ENCODE data around the gene LRRC4B. TPM values are rescaled to one million over a fixed set of nuclear protein-coding genes. Genes with fewer than 3 reads are reported as not detected.

LRRC4B gene
- total and polyA plus RNA-seq, 3 donors from 2014 or later: 2.8 to 10.1 (median 5.7) TPM

DNA sequence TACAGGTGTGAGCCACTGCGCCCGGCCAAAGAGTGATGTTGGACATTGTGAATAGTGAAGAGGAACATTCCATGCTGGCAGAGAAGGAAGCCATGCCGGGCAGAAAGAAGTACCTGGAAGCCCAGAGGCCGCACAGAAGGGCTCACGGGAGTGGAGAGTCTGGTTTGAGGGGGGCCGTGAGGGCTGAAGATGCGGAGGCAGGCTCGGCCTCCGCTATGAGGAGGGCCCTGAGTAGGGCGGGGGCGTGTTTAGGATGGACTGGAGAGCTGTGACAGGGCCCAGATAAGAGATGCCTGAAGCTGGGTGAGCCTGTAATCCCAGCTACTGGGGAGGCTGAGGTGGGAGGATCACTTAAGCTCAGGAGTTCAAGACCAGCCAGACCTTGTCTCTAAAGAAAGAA, 58.9 kb downstream of the LRRC4B start:
- WGBS, 2 donors: 83 to 91% methylated on average over 11 of the region's 11 CpGs
- intact Hi-C loops (cut with DNase I; ENCODE audit: low total_unique reads): no loop called here
- peaks cover 20% of the 10 kb centered on the region for H3K4me1 ChIP-seq
- H3K36me3 ChIP-seq (ENCODE audit: low read depth, missing control alignments): no peaks in the 10 kb centered on the region
- no peaks in the 10 kb centered on the region for H3K27me3 ChIP-seq
- no peak for TF ChIP-seq POLR2A (IDR thresholded peaks at IDR 0.05)
- TF ChIP-seq, protein P1, sequence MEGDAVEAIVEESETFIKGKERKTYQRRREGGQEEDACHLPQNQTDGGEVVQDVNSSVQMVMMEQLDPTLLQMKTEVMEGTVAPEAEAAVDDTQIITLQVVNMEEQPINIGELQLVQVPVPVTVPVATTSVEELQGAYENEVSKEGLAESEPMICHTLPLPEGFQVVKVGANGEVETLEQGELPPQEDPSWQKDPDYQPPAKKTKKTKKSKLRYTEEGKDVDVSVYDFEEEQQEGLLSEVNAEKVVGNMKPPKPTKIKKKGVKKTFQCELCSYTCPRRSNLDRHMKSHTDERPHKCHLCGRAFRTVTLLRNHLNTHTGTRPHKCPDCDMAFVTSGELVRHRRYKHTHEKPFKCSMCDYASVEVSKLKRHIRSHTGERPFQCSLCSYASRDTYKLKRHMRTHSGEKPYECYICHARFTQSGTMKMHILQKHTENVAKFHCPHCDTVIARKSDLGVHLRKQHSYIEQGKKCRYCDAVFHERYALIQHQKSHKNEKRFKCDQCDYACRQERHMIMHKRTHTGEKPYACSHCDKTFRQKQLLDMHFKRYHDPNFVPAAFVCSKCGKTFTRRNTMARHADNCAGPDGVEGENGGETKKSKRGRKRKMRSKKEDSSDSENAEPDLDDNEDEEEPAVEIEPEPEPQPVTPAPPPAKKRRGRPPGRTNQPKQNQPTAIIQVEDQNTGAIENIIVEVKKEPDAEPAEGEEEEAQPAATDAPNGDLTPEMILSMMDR (IDR thresholded peaks at IDR 0.05): no peak
- DNase-seq: no peak
- H3K9me3 ChIP-seq: no peaks in the 10 kb centered on the region
- H3K4me3 ChIP-seq: no peak overlapping the region
- peak overlapping the region in 1 of 2 donors; percentile 77 for H3K27ac ChIP-seq

DNA sequence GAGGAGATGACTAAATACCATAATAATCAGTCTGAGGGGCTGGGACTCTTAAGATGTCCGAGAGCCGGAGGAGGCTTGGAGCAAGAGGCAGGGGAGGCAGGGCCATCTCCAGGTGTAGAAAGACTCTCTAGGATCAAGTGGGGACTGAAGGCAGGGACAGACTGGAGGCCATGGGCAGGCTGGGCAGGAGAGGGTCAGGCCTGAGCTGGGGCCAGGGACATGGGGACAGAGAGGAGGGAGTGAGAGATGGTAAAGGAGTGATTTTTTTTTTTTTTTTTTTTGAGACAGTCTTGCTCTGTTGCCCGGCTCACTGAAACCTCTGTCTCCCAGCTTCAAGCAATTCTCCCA, 59.4 kb downstream of the LRRC4B start:
- Histone ChIP-seq H3K4me3 (no peak overlapping the region), H3K9me3 (no peaks in the 10 kb centered on the region), H3K36me3 (ENCODE audit: low read depth, missing control alignments) (no peaks in the 10 kb centered on the region), H3K4me1 (peaks cover 20% of the 10 kb centered on the region), H3K27ac (no peak overlapping the region), H3K27me3 (no peaks in the 10 kb centered on the region)
- TF ChIP-seq POLR2A (IDR thresholded peaks at IDR 0.05): no peak
- TF ChIP-seq, protein P1 (IDR thresholded peaks at IDR 0.05): no peak
- intact Hi-C loops (cut with DNase I; ENCODE audit: low total_unique reads): no loop called here
- DNase-seq: no peak
- 80 to 89% methylated on average over 3 of the region's 3 CpGs for WGBS, 2 donors

DNA sequence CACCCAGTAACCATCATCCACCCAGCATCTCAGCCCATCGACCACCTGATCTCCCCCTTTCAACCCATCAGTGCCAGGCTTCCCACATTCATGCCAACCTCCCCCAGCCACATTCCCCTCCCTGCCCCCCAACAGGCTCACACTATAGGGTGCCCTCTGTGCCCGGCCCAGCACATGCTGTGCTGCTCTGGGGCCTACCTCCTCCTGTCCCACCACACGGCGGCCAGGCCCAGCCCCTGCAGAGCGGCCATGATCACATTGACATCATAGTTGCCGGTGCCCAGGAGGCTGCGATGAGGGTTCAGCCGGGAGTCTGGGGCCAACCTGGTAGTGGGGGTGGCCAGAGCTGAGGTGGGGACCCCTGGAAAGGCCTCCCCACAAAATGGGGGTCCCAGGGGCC, 60.9 kb downstream of the LRRC4B start:
- TF ChIP-seq, protein P1 (IDR thresholded peaks at IDR 0.05): no peak
- TF ChIP-seq POLR2A (IDR thresholded peaks at IDR 0.05): no peak
- intact Hi-C loops (cut with DNase I; ENCODE audit: low total_unique reads): no loop called here
- no peaks in the 10 kb centered on the region for H3K9me3 ChIP-seq
- WGBS, 2 donors: 91 to 95% methylated on average over 5 to 8 of the region's 8 CpGs
- no peak overlapping the region for H3K27ac ChIP-seq
- H3K4me3 ChIP-seq: no peak overlapping the region
- H3K36me3 ChIP-seq (ENCODE audit: low read depth, missing control alignments): no peaks in the 10 kb centered on the region
- H3K4me1 ChIP-seq: peaks cover 16% of the 10 kb centered on the region
- H3K27me3 ChIP-seq: no peaks in the 10 kb centered on the region
- no peak for DNase-seq

DNA sequence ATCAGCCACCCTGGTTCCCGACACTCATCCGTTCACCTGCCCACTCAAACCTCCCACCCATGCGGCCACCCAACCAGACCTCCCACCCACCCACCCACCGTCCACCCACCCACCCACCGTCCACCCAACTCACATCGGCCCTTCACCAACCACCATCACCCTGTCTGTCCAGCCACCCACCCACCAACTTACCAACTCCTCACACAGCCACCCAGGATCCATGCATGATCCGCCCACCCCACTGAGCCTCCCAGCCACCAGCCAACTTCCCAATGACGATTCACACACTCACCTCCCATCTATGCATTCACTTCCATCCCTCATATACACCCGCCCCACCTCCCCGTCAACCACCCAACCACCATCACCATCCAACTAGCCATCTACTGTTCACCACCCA, 61.5 kb downstream of the LRRC4B start:
- DNase-seq: no peak
- H3K4me1 ChIP-seq: peaks cover 11% of the 10 kb centered on the region
- WGBS, 2 donors: 95 to 96% methylated on average over 9 to 10 of the region's 10 CpGs
- H3K4me3 ChIP-seq: no peak overlapping the region
- no peaks in the 10 kb centered on the region for H3K27me3 ChIP-seq
- no peaks in the 10 kb centered on the region for H3K36me3 ChIP-seq (ENCODE audit: low read depth, missing control alignments)
- no peaks in the 10 kb centered on the region for H3K9me3 ChIP-seq
- no peak overlapping the region for H3K27ac ChIP-seq
- intact Hi-C loops (cut with DNase I; ENCODE audit: low total_unique reads): no loop called here
- TF ChIP-seq, protein P1 (IDR thresholded peaks at IDR 0.05): no peak
- no peak for TF ChIP-seq POLR2A (IDR thresholded peaks at IDR 0.05)

DNA sequence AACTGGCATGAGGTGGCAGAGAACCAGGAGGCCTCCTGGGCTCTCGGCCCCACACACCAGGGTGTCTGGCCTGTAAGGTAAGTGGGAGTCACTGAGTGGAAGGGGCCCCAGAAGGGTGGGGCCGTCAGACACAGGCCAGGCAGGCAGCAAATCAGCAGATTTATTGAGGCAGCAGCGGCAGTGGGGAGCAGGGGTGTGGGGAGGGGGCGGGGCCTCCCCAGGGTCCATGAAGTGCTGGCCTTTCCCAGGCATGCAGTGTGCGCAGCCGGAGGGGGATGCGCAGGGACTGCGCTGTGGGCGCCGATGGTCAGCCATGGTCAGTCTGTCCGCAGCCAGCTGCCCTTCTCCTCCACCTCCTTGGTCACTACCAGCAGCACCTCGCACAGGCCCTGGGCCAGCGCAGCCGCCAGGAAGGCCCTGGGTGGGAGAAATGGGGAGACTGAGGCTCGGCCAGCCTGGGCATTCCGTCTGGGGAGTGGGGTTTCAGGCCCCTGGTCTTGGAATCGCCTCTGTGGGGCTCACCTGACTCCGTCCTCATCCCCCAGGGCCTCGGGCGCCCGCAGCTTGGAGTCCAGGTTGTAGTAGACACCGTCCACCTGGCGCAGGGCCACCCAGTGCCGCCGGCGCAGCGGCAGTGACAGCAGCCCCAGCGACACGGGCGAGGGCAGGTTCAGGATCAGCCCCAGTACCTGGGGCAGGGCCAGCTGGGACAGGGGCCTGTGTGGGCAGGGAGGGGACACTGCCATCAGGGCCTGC, 62.2 kb downstream of the LRRC4B start:
- DNase-seq: no peak
- Histone ChIP-seq H3K9me3 (no peaks in the 10 kb centered on the region), H3K27me3 (no peaks in the 10 kb centered on the region), H3K27ac (no peak overlapping the region), H3K4me1 (peaks cover 11% of the 10 kb centered on the region), H3K4me3 (no peak overlapping the region), H3K36me3 (ENCODE audit: low read depth, missing control alignments) (no peaks in the 10 kb centered on the region)
- 73 to 95% methylated on average over 4 to 30 of the region's 30 CpGs for WGBS, 2 donors
- intact Hi-C loops (cut with DNase I; ENCODE audit: low total_unique reads): no loop called here
- no peak for TF ChIP-seq POLR2A (IDR thresholded peaks at IDR 0.05)
- TF ChIP-seq, protein P1 (IDR thresholded peaks at IDR 0.05): no peak
